HCT116 (cell line): Measurements from ENCODE around the gene GDE1. TPM values are rescaled to one million over a fixed set of nuclear protein-coding genes. Genes with fewer than 3 reads are reported as not detected.
A peak's percentile ranks its signal among the peaks of the same experiment; 100 is the strongest.

Experiments
- ATAC-seq: fragments of 200-7000 bp; cut with Tn5 transposase; 2 replicates; pipeline ENCODE4 v1.9.1; 2020; ENCODE audit warnings: mild to moderate bottlenecking, moderate library complexity
- BruUV-seq: library from RNA; stranded (reverse); fragments of 400-500 nt; replicated peaks from 2 replicates; lab custom pipeline; 2021; lab: Mats Ljungman, UMichigan
- CTCF ChIA-PET: fragments of 300-600 bp; sonication (Branson Sonifier 250); formaldehyde crosslinking; loops from one replicate; lab custom pipeline; 2021; ENCODE audit warnings: antibody characterized with exemption; lab: Charles Lee
- POLR2A ChIA-PET: fragments of 300-600, 350-600 bp; sonication (Branson Sonifier 250); formaldehyde crosslinking; loops from one replicate; lab custom pipeline; 2021; ENCODE audit warnings: antibody characterized with exemption; lab: Charles Lee
- RAD21 ChIA-PET, 2 experiments: fragments of 300-600 bp; sonication (Branson Sonifier 250); formaldehyde crosslinking; loops; one replicate each; lab custom pipeline; 2023; ENCODE audit warnings: low total read pairs in 2 of 2; ENCODE audit not compliant: uncharacterized antibody in 2 of 2, unreplicated experiment in 2 of 2, low non-redundant PET in 1 of 2; lab: Charles Lee
- DNase-seq: peaks from one replicate; pipeline ENCODE4 v3.0.0-alpha.2; 2010; ENCODE audit warnings: low read depth, low spot score
- H2AFZ ChIP-seq: fragments of 200-600 bp; shearing (Covaris generic), sonication (generic); 2 replicates; pipeline ENCODE4 v1.6.1; 2017; ENCODE audit warnings: low read depth, mixed run types, mixed read lengths, antibody characterized with exemption, low read length; ENCODE audit not compliant: poor library complexity, severe bottlenecking
- H3K27ac ChIP-seq: 2 replicates; pipeline ENCODE4 v1.5.1; 2012; ENCODE audit warnings: low read depth, low read length
- H3K27me3 ChIP-seq: fragments of 200-600 bp; sonication (generic); 2 replicates; pipeline ENCODE4 v1.6.1; 2016; ENCODE audit warnings: mixed run types, low read length, mixed read lengths; ENCODE audit not compliant: insufficient read depth
- H3K36me3 ChIP-seq, 2 experiments: fragments of 200-500 bp in 1 of 2; fragments of 200-600 bp in 1 of 2; sonication (Bioruptor generic) in 1 of 2; sonication (generic) in 1 of 2; 2 replicates each; pipeline versions ENCODE4 v1.5.1 to v1.6.1; 2014 to 2016; ENCODE audit warnings: low read length in 2 of 2, inconsistent platforms in 1 of 2, mixed read lengths in 1 of 2, mixed run types in 1 of 2; ENCODE audit not compliant: insufficient read depth in 2 of 2, control insufficient read depth in 1 of 2
- H3K4me1 ChIP-seq, 2 experiments: fragments of 200-600 bp in 1 of 2; sonication (generic) in 1 of 2; 2 replicates each; pipeline versions ENCODE4 v1.5.1 to v1.6.1; 2012 to 2017; ENCODE audit warnings: low read length in 2 of 2, inconsistent platforms in 1 of 2, mild to moderate bottlenecking in 1 of 2, mixed read lengths in 1 of 2, mixed run types in 1 of 2, moderate library complexity in 1 of 2; ENCODE audit not compliant: insufficient read depth in 2 of 2, control insufficient read depth in 1 of 2
- H3K4me2 ChIP-seq: fragments of 200-600 bp; sonication (generic); 2 replicates; pipeline ENCODE4 v1.6.1; 2017; ENCODE audit warnings: mixed run types, low read length, mixed read lengths
- H3K4me3 ChIP-seq, 2 experiments: fragments of 200-600 bp in 1 of 2; sonication (generic) in 1 of 2; replicated peaks in 1 of 2; 2 replicates each; pipeline ENCODE4 v1.5.1; 2011 to 2016; ENCODE audit warnings: low read length in 2 of 2, control low read depth in 1 of 2, low read depth in 1 of 2, mild to moderate bottlenecking in 1 of 2, mixed read lengths in 1 of 2, mixed run types in 1 of 2
- H3K79me2 ChIP-seq: fragments of 200-600 bp; sonication (generic); 2 replicates; pipeline ENCODE4 v1.6.1; 2017; ENCODE audit warnings: mild to moderate bottlenecking, mixed run types, low read length, moderate library complexity, mixed read lengths; ENCODE audit not compliant: insufficient read depth
- H3K9ac ChIP-seq: fragments of 200-600 bp; sonication (generic); 2 replicates; pipeline ENCODE4 v1.6.1; 2016; ENCODE audit warnings: low read length, mixed read lengths
- H3K9me2 ChIP-seq: fragments of 200-600 bp; sonication (generic), shearing (Covaris generic); 2 replicates; pipeline ENCODE4 v1.6.1; 2017; ENCODE audit warnings: mixed run types, mild to moderate bottlenecking, moderate library complexity; ENCODE audit not compliant: insufficient read depth
- H3K9me3 ChIP-seq, 2 experiments: fragments of 200-500 bp in 1 of 2; fragments of 200-600 bp in 1 of 2; sonication (Bioruptor generic) in 1 of 2; sonication (generic) in 1 of 2; 2 replicates each; pipeline ENCODE4 v1.6.1; 2014 to 2017; ENCODE audit warnings: low read length in 2 of 2, mixed read lengths in 2 of 2, inconsistent platforms in 1 of 2, low read depth in 1 of 2, mild to moderate bottlenecking in 1 of 2, mixed run types in 1 of 2, moderate library complexity in 1 of 2; ENCODE audit not compliant: control insufficient read depth in 1 of 2, insufficient read depth in 1 of 2
- H4K20me1 ChIP-seq: fragments of 200-600 bp; sonication (generic), shearing (Covaris generic); 2 replicates; pipeline ENCODE4 v1.6.1; 2017; ENCODE audit warnings: mixed run types, mild to moderate bottlenecking, moderate library complexity; ENCODE audit not compliant: insufficient read depth
- ATF3 ChIP-seq: IDR thresholded peaks from 2 replicates; pipeline ENCODE4 v1.6.1; 2012
- EZH2 ChIP-seq: fragments of 200-600 bp; sonication (generic); IDR thresholded peaks from 2 replicates; pipeline ENCODE4 v1.6.1; 2017; ENCODE audit warnings: antibody characterized with exemption, mixed run types
- EZH2phosphoT487 ChIP-seq: fragments of 200-600 bp; IDR thresholded peaks from 2 replicates; pipeline ENCODE4 v1.6.1; 2018; ENCODE audit warnings: antibody characterized with exemption, borderline replicate concordance
- FOSL1 ChIP-seq: IDR thresholded peaks from 2 replicates; pipeline ENCODE4 v1.6.1; 2012; ENCODE audit warnings: low read depth
- JUND ChIP-seq: IDR thresholded peaks from 2 replicates; pipeline ENCODE4 v1.6.1; 2012
- POLR2A ChIP-seq: IDR thresholded peaks from 2 replicates; pipeline ENCODE4 v1.7.0; 2011; ENCODE audit warnings: borderline replicate concordance; ENCODE audit not compliant: insufficient read depth, insufficient read length; ENCODE audit errors: extremely low read depth
- REST ChIP-seq: IDR thresholded peaks from 2 replicates; pipeline ENCODE4 v1.6.1; 2012; ENCODE audit warnings: low read depth
- SRF ChIP-seq: IDR thresholded peaks from 2 replicates; pipeline ENCODE4 v1.6.1; 2012; ENCODE audit warnings: low read depth
- YY1 ChIP-seq: IDR thresholded peaks from 2 replicates; pipeline ENCODE4 v1.6.1; 2011; ENCODE audit warnings: low read length, low read depth, moderate library complexity, mild to moderate bottlenecking; ENCODE audit not compliant: insufficient replicate concordance; ENCODE audit errors: extremely low read depth
- intact Hi-C: fragments of 100-400 bp; cut with micrococcal nuclease; formaldehyde crosslinking; loops from 2 replicates; pipeline ENCODE4 v1.10.0; 2022
- total RNA-seq: library from RNA; stranded (reverse); gene quantifications from one replicate; pipeline ENCODE4 v1.2.1, GENCODE V29; 2021; ENCODE audit not compliant: unreplicated experiment

Gene GDE1
- total RNA-seq, 1 experiment from 2014 or later = 47.1 TPM

GRCh38 chr16:19517424-19518089 is 4.3 kb downstream of the GDE1 start:
- Histone ChIP-seq H3K36me3 (peaks cover 20 to 22% of the 10 kb centered on the region in 2 experiments; a peak in 3 of 4 replicates), H3K79me2 (peaks cover 31% of the 10 kb centered on the region), H3K27me3 (no peaks in the 10 kb centered on the region), H2AFZ (no peak overlapping the region), H3K4me3 (no peak overlapping the region), H3K9me2 (no peaks in the 10 kb centered on the region), H3K27ac (no peak overlapping the region), H3K9me3 (no peaks in the 10 kb centered on the region), H3K4me2 (peak overlapping the region; percentile 26; the same call in 1 of the 2 replicates), H3K9ac (no peak overlapping the region), H4K20me1 (no peaks in the 10 kb centered on the region), H3K4me1 (peaks cover 15 to 27% of the 10 kb centered on the region in 2 experiments)
- DNase-seq (no peak), ATAC-seq (no peak)
- intact Hi-C loops = no loop called here
- ChIA-PET POLR2A (no interaction called here), RAD21 (no interaction called here), CTCF (no interaction called here)
- 0 out of 2 replicates have a peak, but pooled peaks have one; percentile 28 for TF ChIP-seq FOSL1
- TF ChIP-seq JUND = 0 out of 2 replicates have a peak, but pooled peaks have one; percentile 10
- TF ChIP-seq SRF = no peak
- TF ChIP-seq EZH2 = no peak
- BruUV-seq = no TSS peak

GRCh38 chr16:19515757-19516156 is 6.1 kb downstream of the GDE1 start:
- POLR2A ChIA-PET = no interaction called here
- Histone ChIP-seq H3K9ac (no peak overlapping the region), H3K9me2 (no peaks in the 10 kb centered on the region), H3K4me1 (peaks cover 9 to 17% of the 10 kb centered on the region in 2 experiments), H4K20me1 (no peaks in the 10 kb centered on the region), H3K4me2 (no peak overlapping the region), H3K9me3 (no peaks in the 10 kb centered on the region), H3K4me3 (no peak overlapping the region), H3K27me3 (no peaks in the 10 kb centered on the region), H2AFZ (no peak overlapping the region), H3K27ac (no peak overlapping the region), H3K79me2 (peaks cover 23% of the 10 kb centered on the region), H3K36me3 (peaks cover 22 to 24% of the 10 kb centered on the region in 2 experiments; a peak in 3 of 4 replicates)
- DNase-seq (no peak), ATAC-seq (no peak)
- no peak for TF ChIP-seq SRF
- TF ChIP-seq REST = no peak
- no peak for TF ChIP-seq ATF3
- TF ChIP-seq POLR2A = no peak
- no peak for TF ChIP-seq EZH2phosphoT487
- TF ChIP-seq YY1 = no peak
- RAD21 ChIA-PET = no interaction called here
- CTCF ChIA-PET = no interaction called here
- intact Hi-C loops = no loop called here
- BruUV-seq = no TSS peak
